ENCODE data around the gene MYO3B.

Gene MYO3B

GRCh38 chr2:170685591-170685990 is 507.6 kb downstream of the MYO3B start:
- no peak for TF ChIP-seq CTCF (IDR thresholded peaks at IDR 0.05; ENCODE audit: insufficient read depth, low read depth, low read length, missing control alignments)
- no peak for DNase-seq (ENCODE audit: low read depth)
- H3K4me3 ChIP-seq (ENCODE audit: low read length): no peak overlapping the region

GRCh38 chr2:170689481-170689880 is 511.5 kb downstream of the MYO3B start:
- TF ChIP-seq CTCF (IDR thresholded peaks at IDR 0.05; ENCODE audit: insufficient read depth, low read depth, low read length, missing control alignments): no peak
- H3K4me3 ChIP-seq (ENCODE audit: low read length): no peak overlapping the region
- peak; percentile 23 for DNase-seq (ENCODE audit: low read depth)

DNA sequence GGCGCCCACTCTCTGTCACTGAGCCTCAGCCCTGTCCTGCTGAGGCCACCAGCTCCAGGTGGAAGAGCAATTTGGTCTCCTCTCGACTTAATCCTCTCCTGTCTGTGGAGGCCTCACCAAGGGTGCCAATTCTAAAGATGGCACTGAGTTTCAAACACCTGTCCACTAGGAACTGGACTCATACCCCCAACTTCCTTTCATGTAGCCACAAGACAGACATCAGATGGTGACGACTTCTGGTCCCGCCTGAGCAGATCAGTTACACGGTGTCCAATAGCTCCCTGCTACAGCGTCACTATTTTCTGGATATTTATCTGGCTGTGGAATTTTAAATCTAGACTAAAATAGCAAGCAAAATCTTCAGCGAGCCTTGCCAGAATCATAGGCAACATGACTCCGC is 512.7 kb downstream of the MYO3B start:
- DNase-seq (ENCODE audit: low read depth): no peak
- TF ChIP-seq CTCF (IDR thresholded peaks at IDR 0.05; ENCODE audit: insufficient read depth, low read depth, low read length, missing control alignments): no peak
- H3K4me3 ChIP-seq (ENCODE audit: low read length): no peak overlapping the region

- no peak for DNase-seq (ENCODE audit: low read depth)
- no peak for TF ChIP-seq CTCF (IDR thresholded peaks at IDR 0.05; ENCODE audit: insufficient read depth, low read depth, low read length, missing control alignments)
- H3K4me3 ChIP-seq (ENCODE audit: low read length): no peak overlapping the region
These were observed 516.4 kb downstream of the MYO3B start for GRCh38 chr2:170694316-170694715.

DNA sequence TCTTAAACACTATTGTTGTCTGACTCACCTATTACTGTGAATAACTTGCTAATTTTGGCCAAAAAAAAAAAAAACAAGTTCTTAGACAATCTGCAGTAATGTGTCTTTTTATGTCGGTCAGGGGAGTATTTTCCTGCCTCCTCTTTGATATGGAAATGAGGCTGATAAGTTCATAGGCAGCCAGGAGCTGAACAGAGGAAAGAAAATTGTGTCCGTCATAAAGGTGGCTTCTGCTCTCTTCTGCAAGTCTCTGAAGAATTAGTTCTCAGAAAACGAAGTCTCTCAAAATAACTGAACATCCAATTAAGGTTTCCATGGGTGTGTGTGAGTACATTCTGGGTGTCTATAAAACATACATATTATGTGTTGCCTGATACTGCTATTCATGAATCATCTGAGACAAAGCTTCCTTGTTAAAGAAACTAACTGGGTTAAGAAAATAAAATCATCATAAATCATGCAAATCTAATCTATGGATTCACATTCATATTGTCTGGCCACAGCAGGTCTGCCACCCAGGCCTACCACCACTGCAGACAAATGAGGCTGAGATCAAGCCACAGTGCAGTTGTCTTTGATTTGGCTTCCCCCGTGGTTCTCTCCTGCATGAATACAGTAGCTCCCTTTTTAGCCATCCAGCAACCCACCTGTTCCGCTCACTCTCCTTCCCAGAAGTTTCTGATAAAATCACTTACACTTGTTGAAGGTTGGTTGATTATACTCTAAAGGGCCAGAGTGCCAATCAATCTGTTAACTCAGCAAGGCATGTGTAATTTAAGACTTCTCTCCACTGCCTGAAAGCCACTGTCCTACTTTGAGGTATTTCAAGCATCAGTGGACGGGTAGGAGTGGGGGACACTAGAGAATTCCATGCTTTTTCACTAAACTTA is 517.8 kb downstream of the MYO3B start:
- no peak for TF ChIP-seq CTCF (IDR thresholded peaks at IDR 0.05; ENCODE audit: insufficient read depth, low read depth, low read length, missing control alignments)
- no peak overlapping the region for H3K4me3 ChIP-seq (ENCODE audit: low read length)
- DNase-seq (ENCODE audit: low read depth): no peak

- H3K4me3 ChIP-seq (ENCODE audit: low read length): no peak overlapping the region
- no peak for DNase-seq (ENCODE audit: low read depth)
- no peak for TF ChIP-seq CTCF (IDR thresholded peaks at IDR 0.05; ENCODE audit: insufficient read depth, low read depth, low read length, missing control alignments)
These were observed 519.0 kb downstream of the MYO3B start for GRCh38 chr2:170696948-170697347.

GRCh38 chr2:170701011-170701410 is 523.1 kb downstream of the MYO3B start:
- DNase-seq (ENCODE audit: low read depth): no peak
- no peak for TF ChIP-seq CTCF (IDR thresholded peaks at IDR 0.05; ENCODE audit: insufficient read depth, low read depth, low read length, missing control alignments)
- H3K4me3 ChIP-seq (ENCODE audit: low read length): no peak overlapping the region

Data from epithelial cell of esophagus (primary cell).